Amniotic stem cell (primary cell): ENCODE data around the gene EFEMP2.

Experiments
- DNase-seq: peaks from one replicate; lab custom pipeline; 2025; lab: John Stamatoyannopoulos, UW

The EFEMP2 gene

GRCh38 chr11:65885231-65885630 lies 12.6 kb upstream of the EFEMP2 start:
- DNase-seq = no peak

GRCh38 chr11:65884716-65885092 lies 12.1 kb upstream of the EFEMP2 start:
- DNase-seq = no peak

- no peak for DNase-seq
Observed at GRCh38 chr11:65883786-65884715, 11.5 kb upstream of the EFEMP2 start.

- no peak for DNase-seq
Observed at GRCh38 chr11:65883058-65883761, 10.6 kb upstream of the EFEMP2 start.

- no peak for DNase-seq
Observed at GRCh38 chr11:65882120-65883057, 9.8 kb upstream of the EFEMP2 start.

- no peak for DNase-seq
Observed at GRCh38 chr11:65880844-65881421, 8.3 kb upstream of the EFEMP2 start.

GRCh38 chr11:65880027-65880426 lies 7.4 kb upstream of the EFEMP2 start:
- DNase-seq = no peak

GRCh38 chr11:65879617-65880016 lies 7.0 kb upstream of the EFEMP2 start, which contains the start of gene CTSW:
Gene CTSW (plus strand): TSS chr11:65879837. CDS start chr11:65879855, 18 bp downstream.
- no peak for DNase-seq

GRCh38 chr11:65873318-65874156 lies 937 bp upstream of the EFEMP2 start:
- DNase-seq = peak; percentile 93

- DNase-seq = no peak
Observed at GRCh38 chr11:65871811-65872548, 620 bp downstream of the EFEMP2 start.

- no peak for DNase-seq
Observed at GRCh38 chr11:65870706-65871681, 1.6 kb downstream of the EFEMP2 start.

GRCh38 chr11:65870307-65870658 lies 2.3 kb downstream of the EFEMP2 start:
- DNase-seq = no peak

- no peak for DNase-seq
Observed at GRCh38 chr11:65869643-65870306, 2.8 kb downstream of the EFEMP2 start.

GRCh38 chr11:65868907-65869306 lies 3.7 kb downstream of the EFEMP2 start:
- no peak for DNase-seq

- no peak for DNase-seq
Observed at GRCh38 chr11:65868076-65868667, 4.4 kb downstream of the EFEMP2 start.

GRCh38 chr11:65867284-65868071 lies 5.1 kb downstream of the EFEMP2 start:
- no peak for DNase-seq
